Right lobe of liver (tissue), 6 donors: Measurements from ENCODE around the gene IGSF9B. TPM values are rescaled to one million over a fixed set of nuclear protein-coding genes. Genes with fewer than 3 reads are reported as not detected.

ENCODE experiments used
- ATAC-seq, 4 donors: fragments of 200-7000 bp; cut with Tn5 transposase; one replicate each; pipeline ENCODE4 v1.9.1; 2020; ENCODE audit warnings: mild to moderate bottlenecking in 4 of 4, moderate library complexity in 4 of 4
- DNase-seq, 3 donors: peaks; one replicate each; pipeline ENCODE4 v3.0.0-alpha.2; 2020
- H3K27ac ChIP-seq, 3 donors: fragments of 200-600 bp; one replicate each; pipeline ENCODE4 v1.8.0; 2022
- H3K27me3 ChIP-seq, 2 donors: fragments of 200-600 bp; one replicate each; pipeline ENCODE4 v1.8.0; 2022
- H3K36me3 ChIP-seq, 4 donors: fragments of 200-600 bp; sonication (generic) in 1 of 4; one replicate each; pipeline versions ENCODE4 v1.5.1 to v1.8.0; 2017 to 2022; ENCODE audit warnings: control low read depth in 1 of 4
- H3K4me1 ChIP-seq, 4 donors: fragments of 200-600 bp; sonication (generic) in 1 of 4; one replicate each; pipeline versions ENCODE4 v1.5.1 to v1.8.0; 2017 to 2022; ENCODE audit warnings: control low read depth in 1 of 4
- H3K4me3 ChIP-seq, 3 donors: fragments of 200-600 bp; one replicate each; pipeline ENCODE4 v1.8.0; 2022
- H3K9me3 ChIP-seq, 4 donors: fragments of 200-600 bp; sonication (generic) in 1 of 4; one replicate each; pipeline versions ENCODE4 v1.5.1 to v1.8.0; 2017 to 2022; ENCODE audit warnings: control low read depth in 1 of 4
- CTCF ChIP-seq, 4 donors: fragments of 200-600 bp in 3 of 4; fragments of 450-650 bp in 1 of 4; IDR thresholded peaks; one replicate each; pipeline versions ENCODE4 v1.5.1 to v1.8.0; 2016 to 2022; ENCODE audit warnings: antibody characterized with exemption in 4 of 4, mild to moderate bottlenecking in 2 of 4
- POLR2A ChIP-seq: fragments of 450-650 bp; IDR thresholded peaks from one replicate; pipeline ENCODE4 v1.6.1; 2017; ENCODE audit warnings: antibody characterized with exemption, mild to moderate bottlenecking
- WGBS: methylation state at CpG from one replicate; pipeline ENCODE4 v1.1.6; 2018; ENCODE audit warnings: low coverage, low lambda C conversion rate; ENCODE audit not compliant: insufficient coverage; ENCODE audit errors: missing lambda C conversion rate; 5-methylcytosine and 5-hydroxymethylcytosine counted together
- intact Hi-C, 2 donors: fragments of 100-400 bp; cut with DNase I; formaldehyde crosslinking; loops; one replicate each; pipeline versions ENCODE4 v1.11.2 to v1.14.1; 2022
- total RNA-seq, 6 experiments: library from RNA; depleted of rRNA in 2 of 6; stranded (reverse); fragments of >200 nt in 2 of 6; fragmentation: NEBNext Ultra II Directional in 3 of 6; extraction: Animal tissue kit (Norgen Biotek cat#: 25700) in 3 of 6; gene quantifications; one replicate each; pipeline versions ENCODE4 v1.1.0 to v1.2.4, GENCODE V29; 2016 to 2023
- donor health status: DM: no; HTN: yes; CAD: no.
- donor health status: DM: no; HTN: no; CAD: no.
- donor health status: DM: no; HTN: no; CAD: no.
- donor health status: DM: no; HTN: yes; CAD: no.
- donor health status: DM: no; HTN: yes; CAD: no.

The IGSF9B gene
- total RNA-seq, 6 experiments from 2014 or later = 0.15 to 0.23 TPM; not detected in 4

- no peaks in the 10 kb centered on the region for H3K4me1 ChIP-seq
- no peak for DNase-seq
- H3K36me3 ChIP-seq = no peaks in the 10 kb centered on the region
- 30% methylated on average over 3 of the region's 14 CpGs for WGBS
- H3K9me3 ChIP-seq = no peaks in the 10 kb centered on the region
- H3K4me3 ChIP-seq = no peak overlapping the region
- intact Hi-C loops = no loop called here
- H3K27me3 ChIP-seq = no peaks in the 10 kb centered on the region
- no peak for ATAC-seq
- TF ChIP-seq CTCF (IDR thresholded peaks at IDR 0.05) (no peak), POLR2A (no peak)
- no peak overlapping the region for H3K27ac ChIP-seq
Observed at GRCh38 chr11:133974836-133975487, 18.2 kb upstream of the IGSF9B start.

- intact Hi-C loops = no loop called here
- Histone ChIP-seq H3K36me3 (no peaks in the 10 kb centered on the region), H3K4me1 (no peaks in the 10 kb centered on the region), H3K9me3 (no peaks in the 10 kb centered on the region), H3K27me3 (no peaks in the 10 kb centered on the region), H3K27ac (no peak overlapping the region), H3K4me3 (no peak overlapping the region)
- DNase-seq = no peak
- 47% methylated on average over 5 of the region's 11 CpGs for WGBS
- TF ChIP-seq CTCF (IDR thresholded peaks at IDR 0.05) (no peak), POLR2A (no peak)
- ATAC-seq = no peak
Observed at GRCh38 chr11:133971881-133972280, 15.1 kb upstream of the IGSF9B start.

GRCh38 chr11:133969112-133969511, 12.3 kb upstream of the IGSF9B start:
- intact Hi-C loops = no loop called here
- no peak for ATAC-seq
- TF ChIP-seq CTCF (IDR thresholded peaks at IDR 0.05) = no peak
- TF ChIP-seq POLR2A = no peak

GRCh38 chr11:133968300-133968699, 11.5 kb upstream of the IGSF9B start:
- no peak overlapping the region for H3K4me3 ChIP-seq
- H3K36me3 ChIP-seq = no peaks in the 10 kb centered on the region
- no peak for DNase-seq
- intact Hi-C loops = no loop called here
- WGBS = 0% methylated on average over 1 of the region's 6 CpGs
- H3K4me1 ChIP-seq = no peaks in the 10 kb centered on the region
- no peaks in the 10 kb centered on the region for H3K9me3 ChIP-seq
- ATAC-seq = no peak
- TF ChIP-seq POLR2A (no peak), CTCF (IDR thresholded peaks at IDR 0.05) (no peak)
- H3K27ac ChIP-seq = no peak overlapping the region
- H3K27me3 ChIP-seq = no peaks in the 10 kb centered on the region

More at GRCh38 chr11:133969112-133969511, 12.3 kb upstream of the IGSF9B start:
- Histone ChIP-seq H3K27ac (no peak overlapping the region), H3K4me3 (no peak overlapping the region), H3K4me1 (no peaks in the 10 kb centered on the region), H3K27me3 (no peaks in the 10 kb centered on the region), H3K9me3 (no peaks in the 10 kb centered on the region), H3K36me3 (no peaks in the 10 kb centered on the region)
- WGBS = 59% methylated on average over 11 of the region's 11 CpGs
- no peak for DNase-seq
